GM19193 (cell line): ENCODE data around the gene LAMA4.

ENCODE experiments used
- POLR2A ChIP-seq: IDR thresholded peaks from 4 replicates; pipeline ENCODE4 v1.6.1; 2011; ENCODE audit not compliant: insufficient read depth, insufficient read length; ENCODE audit errors: extremely low read depth

The LAMA4 gene

DNA sequence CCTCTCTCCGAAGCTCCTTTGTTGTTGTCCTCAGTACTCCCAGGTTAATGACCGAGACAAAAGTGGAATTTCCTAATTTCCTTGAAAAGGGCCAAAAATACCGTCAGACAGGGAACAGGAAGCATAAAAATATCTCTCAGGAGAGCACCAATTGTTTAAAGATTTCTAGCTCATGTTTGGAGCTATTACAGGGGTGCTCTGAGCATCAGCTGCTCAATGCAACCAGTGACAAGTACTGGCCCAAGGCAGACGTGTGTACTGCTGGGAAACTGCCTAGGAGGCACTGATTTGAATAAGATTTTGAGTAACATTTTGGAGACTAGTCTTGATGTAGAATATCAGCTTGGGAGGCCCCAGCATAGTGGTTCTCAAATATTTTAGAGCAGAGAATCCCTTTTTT, 17.3 kb downstream of the LAMA4 start:
- TF ChIP-seq POLR2A: no peak

DNA sequence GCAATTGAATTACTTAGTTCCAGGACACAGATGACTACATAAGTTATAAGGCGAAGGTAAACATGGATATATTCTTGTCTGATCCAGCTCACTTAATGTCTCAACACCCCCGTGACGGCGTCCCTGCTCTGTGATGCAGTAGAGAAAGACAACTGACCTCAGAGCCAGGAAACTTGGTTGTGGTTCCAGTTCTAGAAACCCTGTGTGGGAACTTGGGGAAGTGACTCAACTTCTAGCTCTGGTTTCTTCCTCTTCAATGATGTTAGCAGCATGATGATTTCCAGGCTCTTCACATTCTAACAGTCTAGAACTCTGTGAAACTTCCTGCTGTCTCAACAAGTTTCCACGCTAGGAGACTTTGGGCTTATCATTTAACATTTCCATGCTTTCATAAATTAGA, 18.4 kb downstream of the LAMA4 start:
- no peak for TF ChIP-seq POLR2A

GRCh38 chr6:112234601-112235000, 19.8 kb downstream of the LAMA4 start:
- TF ChIP-seq POLR2A: no peak

DNA sequence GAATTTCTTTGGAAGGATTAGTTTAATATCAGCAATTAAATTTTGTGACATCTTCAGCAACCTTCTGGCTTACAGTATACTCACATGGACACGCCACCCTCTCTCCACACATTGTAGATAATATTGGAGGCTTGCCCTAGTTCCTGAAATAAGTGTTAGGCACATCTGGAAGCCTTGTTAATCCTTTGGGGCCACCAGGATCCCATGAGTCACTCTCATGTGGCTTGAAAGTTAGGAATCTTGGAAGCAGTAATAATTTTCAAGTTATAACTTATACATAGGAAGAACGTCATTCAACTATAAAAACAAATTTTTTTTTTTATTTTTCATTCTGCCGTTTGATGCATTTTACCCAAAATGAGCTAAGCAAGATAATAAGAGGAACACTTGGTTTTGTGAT, 20.5 kb downstream of the LAMA4 start:
- TF ChIP-seq POLR2A: no peak

GRCh38 chr6:112232845-112233256, 21.5 kb downstream of the LAMA4 start:
- TF ChIP-seq POLR2A: no peak

- no peak for TF ChIP-seq POLR2A
Measured at GRCh38 chr6:112231594-112232060, 22.7 kb downstream of the LAMA4 start.

DNA sequence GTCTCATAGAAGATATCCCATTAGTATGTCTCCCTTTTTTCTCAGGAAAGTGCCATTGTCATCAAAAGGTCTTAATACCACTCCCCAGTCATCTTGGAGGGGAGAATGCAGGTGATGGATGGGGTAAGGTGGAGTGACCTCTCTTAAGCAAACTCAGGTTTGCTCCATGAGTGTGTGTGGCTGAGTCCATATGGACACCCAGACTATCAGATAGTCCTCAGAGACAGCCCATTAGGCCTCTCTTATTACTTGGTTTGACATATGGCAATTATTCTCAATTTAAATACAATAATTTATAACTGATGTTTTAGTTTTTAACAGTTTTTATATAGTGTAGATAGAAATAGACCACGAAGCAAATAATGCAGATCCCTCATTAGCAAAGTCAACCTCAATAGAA, 23.2 kb downstream of the LAMA4 start:
- no peak for TF ChIP-seq POLR2A

DNA sequence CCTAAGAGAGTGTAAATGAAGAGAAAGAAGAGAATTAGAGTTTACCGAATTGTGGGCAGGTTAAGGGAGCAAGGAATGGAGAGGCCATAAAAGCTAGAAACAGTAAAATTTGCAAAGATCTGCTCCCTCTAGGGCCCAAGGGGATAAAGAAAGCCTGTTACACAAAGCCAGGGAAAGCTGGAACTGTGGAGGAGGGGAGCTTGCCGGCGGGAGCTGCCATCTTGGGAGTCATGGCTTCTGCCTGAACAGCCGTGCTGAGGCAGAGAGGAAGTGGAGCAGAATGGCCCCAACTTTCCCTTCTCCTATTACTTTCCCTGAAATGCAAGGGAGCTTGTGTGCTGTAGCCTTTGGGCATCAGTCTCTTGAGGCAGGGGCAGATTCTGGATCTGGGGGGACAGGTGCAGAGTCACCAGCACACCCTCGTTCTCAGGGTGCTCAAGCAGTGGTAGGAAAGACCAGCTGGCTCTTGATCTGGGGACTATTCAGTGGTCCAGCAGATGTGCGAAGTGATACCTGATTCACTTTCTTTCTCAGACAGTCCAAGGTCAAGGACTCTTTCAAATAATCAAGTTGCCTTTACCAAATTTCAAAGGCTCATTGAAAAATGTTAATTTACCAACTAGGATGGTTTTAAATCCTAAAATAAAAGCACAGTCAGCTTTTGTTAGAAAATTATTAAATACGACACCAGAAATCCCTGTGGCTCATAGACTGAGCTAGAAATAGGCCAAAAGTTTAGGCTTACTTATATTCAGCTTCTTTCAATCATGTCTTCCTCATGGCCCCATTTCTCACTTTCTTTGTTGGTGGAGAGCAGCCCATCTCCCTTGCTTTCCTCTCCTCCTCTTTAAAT, 25.7 kb downstream of the LAMA4 start:
- no peak for TF ChIP-seq POLR2A

- no peak for TF ChIP-seq POLR2A
Measured at GRCh38 chr6:112227992-112228391, 26.4 kb downstream of the LAMA4 start.

DNA sequence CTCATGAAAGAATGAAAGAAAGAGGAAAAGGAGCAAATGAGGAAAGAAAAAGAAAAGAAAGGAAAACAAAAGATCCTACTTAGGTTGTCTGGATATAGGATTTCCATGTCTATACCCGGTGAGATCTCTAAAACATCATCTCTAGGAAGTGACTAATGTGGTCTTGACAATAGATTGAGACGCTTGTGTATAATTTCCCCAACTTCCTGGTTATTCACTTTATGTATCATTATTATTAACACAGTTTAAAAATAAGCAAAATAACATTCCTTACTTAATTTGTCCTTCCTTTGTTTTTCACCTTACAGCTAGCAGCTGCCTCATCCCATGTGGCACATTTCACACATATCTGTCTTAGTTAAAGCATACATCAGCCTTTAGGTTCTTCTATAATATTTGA, 27.0 kb downstream of the LAMA4 start:
- TF ChIP-seq POLR2A: no peak

GRCh38 chr6:112225691-112226090, 28.7 kb downstream of the LAMA4 start:
- no peak for TF ChIP-seq POLR2A

DNA sequence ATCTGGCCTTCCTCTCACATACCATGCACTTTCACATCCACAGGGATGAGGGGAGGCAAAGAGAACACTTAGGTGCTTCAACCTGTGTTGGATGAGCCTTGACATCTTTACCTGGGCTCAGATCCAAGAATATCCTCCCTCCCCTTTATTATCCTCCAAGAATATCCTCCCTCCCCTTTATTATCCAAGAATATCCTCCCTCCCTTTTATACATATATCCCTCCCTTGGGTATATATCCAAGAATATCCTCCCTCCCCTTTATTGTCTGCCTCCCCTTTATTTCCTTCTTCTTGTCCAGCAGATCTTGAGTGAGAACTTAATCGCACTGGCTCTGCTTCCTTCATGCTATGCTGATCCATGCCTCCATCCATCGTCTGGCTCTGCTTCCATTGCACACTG, 30.3 kb downstream of the LAMA4 start:
- TF ChIP-seq POLR2A: no peak

GRCh38 chr6:112223070-112223861, 31.1 kb downstream of the LAMA4 start:
- no peak for TF ChIP-seq POLR2A

DNA sequence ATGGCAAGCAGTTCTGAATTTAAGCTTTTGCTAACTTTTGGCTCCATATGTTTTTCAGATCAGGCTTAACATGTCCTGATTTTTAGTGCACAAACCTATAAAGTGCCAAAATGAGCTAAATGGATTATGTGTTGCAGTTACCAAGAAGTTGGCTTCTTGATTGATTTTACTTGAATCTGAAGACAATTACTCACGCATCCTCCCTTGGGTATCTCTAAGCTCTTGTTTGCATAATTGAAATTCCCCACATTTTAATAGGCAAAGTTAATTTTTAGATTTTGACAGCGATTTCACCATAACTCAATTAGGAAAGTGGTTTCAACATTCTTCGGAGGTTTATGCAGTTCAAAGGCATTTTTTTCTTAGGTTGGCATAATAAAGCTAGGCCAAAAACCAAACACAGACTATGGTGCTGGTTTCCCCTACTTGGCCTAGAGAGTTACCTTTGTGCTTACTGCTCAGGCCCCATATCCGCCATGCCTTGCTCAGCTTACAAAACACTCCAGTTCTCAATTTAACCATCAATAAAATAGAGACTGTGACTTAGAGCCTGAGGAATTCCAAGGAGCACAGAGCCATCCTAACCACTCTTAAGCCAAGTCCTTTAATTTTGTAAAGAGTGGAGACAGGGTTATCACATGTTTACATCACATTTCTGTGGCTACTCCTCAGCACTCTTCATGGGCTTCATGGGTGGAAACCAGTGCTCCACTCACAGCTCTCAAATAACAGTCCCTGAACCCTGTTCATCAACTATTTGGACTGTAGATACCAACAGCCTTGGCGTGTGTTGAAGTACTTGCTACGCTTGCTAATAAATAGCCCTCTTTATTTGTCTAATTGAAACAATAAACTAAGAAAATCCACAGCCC, 32.1 kb downstream of the LAMA4 start:
- TF ChIP-seq POLR2A: no peak

DNA sequence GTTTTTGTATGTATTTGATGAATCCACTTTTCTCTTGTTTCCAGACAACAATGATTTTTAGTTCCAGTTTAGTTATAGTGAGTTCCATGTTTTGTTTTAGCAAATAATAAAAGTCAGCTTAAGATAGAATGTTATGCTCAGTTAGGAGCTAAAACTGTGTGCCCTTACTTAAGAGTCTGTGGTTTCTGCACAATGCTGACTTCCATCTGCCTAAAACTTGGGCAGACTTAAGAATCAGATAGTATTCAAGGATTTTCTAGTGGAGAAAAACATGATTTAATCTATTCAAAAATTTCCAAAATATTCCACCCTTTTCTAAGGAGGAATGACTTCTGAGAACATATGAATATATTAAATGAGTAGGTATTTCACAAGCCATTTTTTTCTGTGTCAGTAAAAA, 32.8 kb downstream of the LAMA4 start:
- no peak for TF ChIP-seq POLR2A

- no peak for TF ChIP-seq POLR2A
Measured at GRCh38 chr6:112218563-112218962, 35.8 kb downstream of the LAMA4 start.
